ENCODE results near the gene NFIL3.
A peak's percentile ranks its signal among the peaks of the same experiment; 100 is the strongest.
"Not testable (repeated sequence)": the region's sequence is repeated elsewhere in the genome, so short reads cannot be mapped to it uniquely, and the experiment has no call there.

Gene NFIL3

DNA sequence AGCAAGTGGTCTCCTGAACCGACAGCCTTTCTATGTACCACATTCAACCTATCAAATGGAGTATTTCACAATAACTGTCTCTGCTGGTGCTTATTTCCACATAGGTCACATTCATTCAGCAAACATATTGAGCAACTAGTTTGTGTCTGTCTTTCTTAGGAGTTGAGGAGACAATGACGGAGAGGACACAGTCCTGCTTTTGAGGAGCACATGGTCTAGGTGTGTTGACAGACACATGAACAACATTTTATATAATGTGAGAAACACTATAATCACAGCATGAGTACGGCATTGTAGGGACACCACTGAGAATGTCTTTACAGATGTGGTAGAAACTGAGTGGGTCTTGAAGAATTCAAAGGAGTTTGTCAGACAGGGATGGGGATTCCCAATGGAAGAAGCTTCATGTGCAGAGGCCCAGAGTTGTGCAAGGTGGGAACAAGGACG is 28.5 kb downstream of the NFIL3 start:
- peak; percentile 18 for DNase-seq (ENCODE audit: low spot score)

DNA sequence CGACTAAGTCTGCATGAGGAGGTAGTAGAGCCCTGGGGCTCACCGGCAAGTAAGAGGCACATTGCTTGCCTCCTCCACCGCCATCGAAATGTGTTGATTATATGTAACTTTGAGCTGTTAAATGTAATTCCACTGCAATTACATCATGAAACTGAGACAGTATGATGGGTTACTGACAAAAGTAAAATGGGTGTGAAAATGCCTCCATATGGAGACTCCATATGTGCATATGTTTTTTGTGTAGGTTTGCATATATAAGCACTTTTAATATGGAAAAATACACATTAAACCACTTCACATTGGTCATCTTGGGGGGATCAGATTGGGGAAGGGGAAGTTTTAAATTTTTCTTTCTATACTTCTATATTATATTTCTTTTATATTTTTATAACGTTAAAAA is 29.8 kb downstream of the NFIL3 start:
- no peak for DNase-seq (ENCODE audit: low spot score)

DNA sequence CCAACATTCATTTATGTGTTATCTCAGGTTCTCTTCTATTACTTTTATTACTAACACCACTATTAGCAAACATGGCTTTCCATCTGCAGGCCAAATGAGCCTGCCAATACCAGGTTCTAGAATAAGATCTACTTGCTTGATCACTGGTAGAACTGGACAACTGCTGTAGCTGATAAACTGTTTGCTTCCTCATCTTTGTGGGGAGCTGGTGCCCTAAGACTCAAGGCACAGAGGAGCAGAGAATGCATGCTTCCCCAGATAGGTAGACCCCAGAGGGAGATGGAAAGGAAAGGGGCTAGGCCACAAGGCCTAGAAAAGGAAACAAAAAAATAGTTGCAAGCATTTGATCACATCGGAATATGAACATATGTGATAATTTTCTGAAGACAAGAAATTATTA is 31.2 kb downstream of the NFIL3 start:
- no peak for DNase-seq (ENCODE audit: low spot score)

DNA sequence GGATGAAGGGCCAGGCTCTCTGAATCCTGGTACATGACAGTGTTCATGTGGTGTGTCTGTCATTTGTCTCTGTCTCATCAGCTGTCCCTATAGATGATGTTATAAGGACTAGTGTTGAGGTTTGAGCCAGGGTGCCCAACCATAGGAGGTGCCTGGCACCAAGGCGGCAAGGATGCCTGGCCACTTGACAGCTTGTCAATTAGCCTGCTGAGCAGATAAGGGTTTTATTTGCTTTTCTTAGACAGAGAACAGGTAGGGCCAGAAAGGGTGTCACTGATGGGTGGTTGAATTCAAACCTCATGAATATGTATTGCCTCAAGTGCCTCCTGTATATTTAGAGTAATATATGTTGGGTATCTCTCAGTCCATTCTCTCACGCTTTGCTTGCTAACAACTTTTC is 31.8 kb downstream of the NFIL3 start:
- DNase-seq (ENCODE audit: low spot score): no peak

DNA sequence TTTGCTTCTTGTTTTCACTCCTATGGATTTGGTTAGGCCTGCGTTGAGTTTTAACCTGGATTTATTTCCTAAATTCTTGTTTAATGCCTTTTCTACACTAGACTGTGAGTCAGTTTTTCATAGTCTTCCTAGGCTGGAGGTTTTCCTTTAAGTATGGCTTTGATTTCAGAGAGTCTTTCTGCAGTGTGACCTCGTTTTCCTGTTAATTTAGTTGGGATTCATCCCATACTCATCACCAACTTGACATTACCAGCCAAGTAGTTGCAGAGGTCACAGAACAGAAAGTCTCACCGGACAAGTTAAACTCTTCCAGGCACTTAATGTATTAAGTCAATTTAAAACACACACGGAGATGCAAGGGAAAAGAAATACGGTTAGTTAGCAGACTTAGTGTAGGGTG is 32.2 kb downstream of the NFIL3 start:
- peak; percentile 23 for DNase-seq (ENCODE audit: low spot score)

DNA sequence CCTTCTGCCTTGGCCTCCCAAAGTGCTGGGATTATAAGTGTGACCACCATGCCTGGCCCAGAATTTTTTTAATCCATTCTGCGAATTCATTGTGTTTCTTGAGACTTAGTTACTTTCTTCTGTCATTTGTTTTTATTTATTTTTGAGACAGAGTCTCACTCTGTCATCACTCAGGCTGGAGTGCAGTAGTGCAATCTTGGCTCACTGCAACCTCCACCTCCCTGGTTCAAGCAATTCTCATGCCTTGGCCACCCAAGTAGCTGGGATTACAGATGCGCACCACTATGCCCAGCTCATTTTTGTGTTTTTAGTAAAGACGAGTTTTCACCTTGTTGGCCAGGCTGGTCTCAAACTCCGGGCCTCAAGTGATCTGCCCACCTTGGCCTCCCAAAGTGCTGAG is 33.9 kb downstream of the NFIL3 start:
- DNase-seq (ENCODE audit: low spot score): not testable (repeated sequence)

DNA sequence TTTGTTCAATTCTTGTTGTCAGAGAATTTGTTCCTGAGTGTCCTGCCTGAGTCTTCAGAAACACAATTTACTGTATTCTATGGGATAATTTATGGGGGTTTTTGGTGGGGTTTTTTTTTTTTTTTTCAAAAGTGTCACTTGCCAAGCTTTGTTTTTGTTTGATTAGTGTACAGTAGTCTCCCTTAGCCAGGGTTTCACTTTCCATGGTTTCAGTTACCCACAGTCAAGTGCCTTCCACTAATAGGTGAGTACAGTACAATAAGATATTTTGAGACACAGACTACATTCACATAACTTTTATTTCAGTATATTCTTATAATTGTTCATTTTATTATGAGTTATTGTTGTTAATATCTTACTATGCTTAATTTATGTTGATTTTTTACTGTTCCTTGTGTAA is 36.9 kb downstream of the NFIL3 start:
- no peak for DNase-seq (ENCODE audit: low spot score)

DNA sequence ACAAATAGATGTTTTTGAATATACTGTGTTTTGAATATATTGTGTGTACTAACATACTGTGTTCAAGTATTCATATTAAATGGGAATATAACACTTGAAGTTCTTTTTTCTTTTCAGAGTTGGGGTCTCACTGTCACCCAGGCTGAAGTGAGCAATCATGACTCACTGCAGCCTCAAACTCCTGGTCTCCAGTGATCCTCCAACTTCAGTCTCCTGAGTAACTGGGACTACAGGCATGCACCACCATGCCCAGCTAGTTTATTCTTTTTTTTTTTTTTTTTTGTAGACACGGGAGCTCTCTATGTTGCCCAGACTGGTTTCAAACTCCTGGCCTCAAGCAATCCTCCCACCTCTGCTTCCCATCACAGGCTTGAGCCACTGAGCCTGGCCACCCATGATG is 38.7 kb downstream of the NFIL3 start:
- no peak for DNase-seq (ENCODE audit: low spot score)

DNA sequence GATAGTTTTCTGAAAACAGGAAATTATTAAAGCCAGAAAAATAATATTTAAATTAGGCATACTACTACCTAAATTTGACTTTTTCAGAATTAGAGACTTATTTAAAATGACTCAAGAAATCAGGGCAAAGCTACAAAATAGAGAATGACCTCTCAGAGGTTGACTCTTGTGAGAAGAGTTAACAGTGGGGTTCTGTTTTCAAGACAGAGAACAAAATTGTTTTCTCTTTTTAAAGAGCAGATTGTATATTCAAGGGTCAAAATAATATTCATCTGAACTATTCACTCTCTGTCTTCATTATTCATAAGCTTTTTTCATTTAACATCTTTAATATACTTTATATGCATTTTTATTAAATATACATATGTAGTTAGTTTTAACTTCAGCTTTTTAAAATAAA is 40.1 kb downstream of the NFIL3 start:
- no peak for DNase-seq (ENCODE audit: low spot score)

DNA sequence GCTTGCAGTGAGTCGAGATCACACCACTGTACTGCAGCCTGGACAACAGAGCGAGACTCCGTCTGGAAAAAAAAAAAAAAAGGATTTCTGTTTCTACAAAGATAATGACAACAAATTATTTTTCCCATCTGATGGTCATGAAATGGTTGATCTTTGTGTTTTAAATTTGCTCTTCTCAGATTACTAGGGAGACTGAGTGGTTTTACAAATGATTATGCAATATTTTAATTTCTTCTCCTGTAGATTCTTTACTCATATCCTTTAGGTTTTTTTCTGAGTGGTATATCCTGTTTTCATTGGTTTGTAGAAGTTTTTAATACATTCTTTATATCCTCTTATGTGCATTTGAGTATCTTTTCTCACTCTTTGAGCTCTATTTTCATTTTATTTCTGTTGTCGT is 41.3 kb downstream of the NFIL3 start:
- no peak for DNase-seq (ENCODE audit: low spot score)

DNA sequence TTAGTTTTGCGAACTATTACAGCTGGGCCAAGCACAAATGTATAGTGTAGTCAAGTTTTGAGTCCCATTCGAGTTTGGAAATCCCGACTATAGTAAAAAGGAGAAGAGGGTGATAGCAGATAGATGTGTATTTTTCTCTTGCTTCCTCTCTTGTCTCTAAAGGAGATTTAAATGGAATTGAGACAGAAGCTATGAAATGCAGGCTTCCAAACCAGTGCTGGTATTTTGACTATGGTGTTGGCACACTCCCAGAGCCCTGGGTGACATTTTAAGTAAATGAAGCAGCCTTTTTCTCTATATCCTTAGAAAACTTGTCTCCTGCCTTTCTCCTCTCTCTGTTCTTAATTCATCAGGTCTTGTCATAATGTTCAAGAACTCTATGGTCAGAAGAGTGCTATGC is 44.2 kb downstream of the NFIL3 start:
- DNase-seq (ENCODE audit: low spot score): no peak

DNA sequence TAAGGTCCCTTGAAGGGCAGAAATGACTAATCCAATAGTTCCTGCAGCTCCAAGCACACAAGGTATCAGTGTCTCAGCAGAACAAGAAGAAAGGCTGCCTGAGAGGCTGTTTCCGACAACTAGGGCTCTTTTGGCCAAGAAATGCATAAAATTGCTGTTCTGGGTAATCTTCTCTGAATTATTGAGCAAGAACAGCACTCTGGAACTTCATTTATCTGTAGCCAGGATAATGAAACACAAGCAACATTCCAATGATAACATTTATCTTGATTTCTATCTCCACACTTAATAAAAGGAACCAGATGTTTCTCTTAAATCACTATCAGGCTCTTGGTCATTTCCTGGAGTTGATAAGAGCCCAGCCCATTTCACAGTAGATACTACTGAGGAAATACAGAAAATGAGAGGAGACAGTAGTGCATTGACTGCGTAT is 44.9 kb downstream of the NFIL3 start:
- peak; percentile 55 for DNase-seq (ENCODE audit: low spot score)

DNA sequence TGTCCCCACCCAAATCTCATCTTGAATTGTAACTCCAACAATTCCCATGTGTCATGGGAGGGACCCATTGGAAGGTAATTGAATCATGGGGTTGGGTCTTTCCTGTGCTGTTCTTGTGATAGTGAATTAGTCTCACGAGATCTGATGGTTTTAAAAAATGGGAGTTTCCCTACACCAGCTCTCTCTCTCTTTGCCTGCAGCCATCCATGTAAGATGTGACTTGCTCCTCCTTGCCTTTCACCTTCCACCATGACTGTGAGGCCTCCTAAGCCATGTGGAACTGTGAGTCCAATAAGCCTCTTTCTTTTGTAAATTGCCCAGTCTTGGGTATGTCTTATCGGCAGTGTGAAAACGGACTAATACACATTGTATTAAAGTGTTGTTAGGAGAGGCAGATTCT is 45.6 kb downstream of the NFIL3 start:
- DNase-seq (ENCODE audit: low spot score): not testable (repeated sequence)

DNA sequence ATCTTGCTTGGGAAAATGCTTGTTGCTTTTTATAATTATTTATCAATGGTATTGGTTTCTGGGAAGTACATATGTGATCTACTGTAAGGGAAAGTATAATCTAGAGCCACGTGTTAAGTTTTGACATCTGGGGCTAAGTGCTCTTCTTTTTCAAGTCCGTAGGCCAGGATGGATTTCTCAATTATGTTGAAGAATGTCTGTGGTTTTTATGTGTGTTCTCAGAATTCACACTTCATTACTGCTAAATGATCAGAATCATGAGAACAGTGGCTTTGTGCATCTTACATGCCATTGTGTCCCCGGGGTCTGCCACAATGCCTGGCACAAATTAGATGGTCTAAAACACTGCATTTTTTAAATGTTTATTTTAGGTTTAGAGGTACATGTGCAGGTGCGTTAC is 47.4 kb downstream of the NFIL3 start:
- DNase-seq (ENCODE audit: low spot score): peak; percentile 13

DNA sequence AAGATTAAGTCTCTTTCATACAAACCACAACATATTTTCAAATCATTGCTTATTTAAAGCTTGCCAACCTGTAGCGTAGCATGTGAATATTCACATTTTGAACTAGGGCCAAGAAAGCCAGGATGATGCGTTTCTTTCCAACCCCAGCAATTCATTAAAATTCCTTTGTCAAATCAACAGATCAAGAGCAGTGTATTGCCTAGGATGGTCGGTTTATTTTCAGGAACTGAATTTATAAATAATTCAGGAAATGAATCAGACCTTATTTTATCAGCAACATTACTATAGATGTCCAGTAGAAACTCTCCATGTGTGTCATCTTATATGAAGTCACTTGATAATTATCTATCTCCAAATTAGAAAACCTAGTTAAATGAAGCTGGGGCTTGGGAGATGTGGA is 48.7 kb downstream of the NFIL3 start:
- DNase-seq (ENCODE audit: low spot score): peak; percentile 34

DNA sequence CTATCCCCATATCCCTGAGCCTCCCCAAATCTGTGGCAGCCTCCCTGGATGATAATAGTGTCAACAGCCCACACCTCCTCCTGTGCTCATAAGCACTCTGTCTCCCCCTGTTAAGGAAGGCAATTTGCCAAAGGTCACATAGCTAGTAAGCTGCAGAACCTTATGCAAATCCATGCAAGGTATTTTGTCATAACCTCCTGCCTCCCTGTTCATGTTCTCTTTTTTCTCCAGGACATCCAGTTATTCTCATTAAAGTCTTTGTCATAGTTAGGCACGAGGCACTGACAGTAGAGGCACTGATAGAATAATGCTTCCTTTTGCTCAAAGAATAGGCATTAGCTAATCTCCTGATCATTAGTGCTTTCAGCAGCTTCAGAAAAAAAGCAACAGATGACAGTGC is 51.7 kb downstream of the NFIL3 start:
- DNase-seq (ENCODE audit: low spot score): no peak

DNA sequence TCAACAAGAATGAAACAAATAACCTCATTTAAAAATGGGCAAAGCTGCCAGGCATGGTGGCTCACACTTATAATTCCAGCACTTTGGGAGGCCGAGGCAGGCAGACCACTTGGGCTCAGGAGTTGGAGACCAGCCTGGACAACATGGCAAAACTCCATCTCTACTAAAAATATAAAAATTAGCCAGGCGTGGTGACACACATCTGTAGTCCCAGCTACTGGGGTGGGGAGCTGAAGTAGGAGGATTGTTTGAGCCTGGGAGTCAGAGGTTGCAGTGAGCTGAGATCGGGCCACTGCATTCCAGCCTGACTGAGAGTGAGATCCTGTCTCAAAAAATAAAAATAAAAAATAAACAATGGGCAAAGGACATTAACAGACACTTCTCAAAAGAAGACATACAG is 53.6 kb downstream of the NFIL3 start:
- DNase-seq (ENCODE audit: low spot score): not testable (repeated sequence)

DNA sequence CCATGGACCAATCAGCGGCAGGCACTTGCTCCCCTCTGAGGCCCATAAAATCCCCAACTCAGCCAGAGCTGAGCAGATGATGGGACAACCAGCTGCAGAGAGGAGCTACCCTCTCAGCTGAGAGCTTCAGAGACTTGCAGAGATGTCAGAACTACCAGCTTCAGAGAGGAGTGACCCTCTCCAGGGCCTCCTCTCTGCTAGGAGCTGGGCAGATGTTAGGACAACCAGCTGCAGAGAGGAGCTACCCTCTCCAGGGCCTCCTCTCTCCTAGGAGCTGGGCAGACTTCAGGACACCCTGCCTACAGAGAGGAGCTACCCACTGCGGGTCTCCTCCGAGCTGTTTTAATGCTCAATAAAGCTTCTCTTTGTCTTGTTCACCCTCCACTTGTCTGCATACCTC is 58.9 kb downstream of the NFIL3 start:
- no peak for DNase-seq (ENCODE audit: low spot score)

DNA sequence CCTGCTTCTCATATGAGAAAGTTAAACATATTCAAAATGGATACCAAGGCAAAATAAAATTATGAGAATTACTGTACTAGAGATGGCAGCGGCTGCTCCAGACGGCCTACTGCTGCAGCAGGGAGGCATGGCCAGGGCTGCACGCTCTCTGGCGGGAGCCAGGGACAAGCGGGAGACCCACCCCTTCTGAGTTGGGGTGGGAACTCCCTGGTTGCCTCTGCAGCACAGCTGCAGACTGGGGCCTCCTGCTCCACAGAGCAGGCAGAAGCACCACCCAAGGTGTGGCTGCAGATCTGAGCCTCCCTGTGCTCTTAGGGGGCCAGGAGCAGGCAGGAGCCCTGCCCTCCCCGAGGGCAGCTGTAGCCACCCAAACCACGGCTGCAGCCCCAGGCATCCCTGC is 59.6 kb downstream of the NFIL3 start:
- no peak for DNase-seq (ENCODE audit: low spot score)

DNA sequence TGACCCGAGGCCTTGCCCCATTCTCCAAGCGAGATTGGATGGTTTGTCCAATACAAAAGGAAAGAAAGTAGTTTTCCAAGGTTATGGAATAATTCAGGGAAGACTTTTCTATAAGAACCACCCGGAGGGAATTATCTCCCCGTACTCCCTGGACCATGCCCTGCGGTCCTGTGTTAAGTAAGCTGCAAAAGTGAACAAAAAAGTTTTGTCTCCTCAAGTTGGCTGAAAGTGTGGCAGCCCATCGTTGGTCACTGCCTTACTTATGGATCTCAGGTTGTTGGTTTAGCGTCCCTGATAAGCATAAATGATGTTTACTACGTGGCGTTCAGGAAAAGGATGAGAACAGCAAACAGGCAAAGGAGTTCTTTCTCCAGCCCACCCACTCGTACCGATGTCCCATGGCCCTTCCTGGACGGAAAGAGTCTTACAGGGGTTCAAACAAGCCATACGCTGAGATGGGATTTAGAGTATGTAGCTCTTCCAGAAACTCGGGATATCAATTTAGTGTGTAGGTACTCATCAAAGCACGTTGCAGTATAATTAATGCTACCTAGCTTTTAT is 61.5 kb downstream of the NFIL3 start:
- DNase-seq (ENCODE audit: low spot score): no peak

DNA sequence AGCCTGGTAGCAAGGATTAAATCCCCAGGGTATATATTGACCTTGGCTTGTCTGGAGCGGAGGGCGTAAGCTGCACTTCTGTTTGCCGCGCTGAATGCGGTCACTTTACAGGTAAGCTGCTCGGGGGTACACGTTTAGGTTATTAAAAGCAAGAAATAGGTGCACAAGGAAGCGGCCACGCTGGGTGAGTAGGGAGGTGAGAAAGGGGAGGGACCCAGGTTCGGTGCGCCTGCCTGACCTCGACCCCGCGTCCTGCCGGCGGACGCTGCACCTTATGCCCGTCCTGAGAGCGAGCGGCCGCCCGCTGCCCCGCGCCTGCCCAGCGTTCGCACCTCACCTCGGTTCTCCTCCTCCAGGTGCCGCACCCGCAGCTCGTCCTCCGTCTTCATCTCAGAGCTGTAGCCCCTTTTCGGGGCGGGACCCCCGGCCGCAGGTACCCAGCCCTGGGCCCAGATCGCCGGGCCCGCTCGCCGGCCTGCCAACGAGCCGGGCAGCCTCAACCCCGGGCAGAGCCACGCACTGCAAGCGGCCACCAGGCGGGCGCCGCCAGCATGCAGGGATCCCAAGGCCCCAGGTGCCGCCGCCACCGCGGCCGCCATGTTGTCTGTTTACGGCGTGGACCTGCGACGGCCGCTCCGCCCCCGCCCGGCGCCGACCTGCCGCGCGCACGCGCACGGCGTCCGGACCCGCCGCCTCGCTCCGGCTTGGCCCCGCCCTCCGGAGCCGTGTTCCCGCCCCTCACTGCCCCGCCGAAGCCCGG is 62.2 kb downstream of the NFIL3 start, which contains the start of gene AUH:
AUH (minus strand) TSS at position 628 of the 760 bp plus-strand sequence; CDS start at position 599, 29 bp downstream.
- DNase-seq (ENCODE audit: low spot score): peak; percentile 98

DNA sequence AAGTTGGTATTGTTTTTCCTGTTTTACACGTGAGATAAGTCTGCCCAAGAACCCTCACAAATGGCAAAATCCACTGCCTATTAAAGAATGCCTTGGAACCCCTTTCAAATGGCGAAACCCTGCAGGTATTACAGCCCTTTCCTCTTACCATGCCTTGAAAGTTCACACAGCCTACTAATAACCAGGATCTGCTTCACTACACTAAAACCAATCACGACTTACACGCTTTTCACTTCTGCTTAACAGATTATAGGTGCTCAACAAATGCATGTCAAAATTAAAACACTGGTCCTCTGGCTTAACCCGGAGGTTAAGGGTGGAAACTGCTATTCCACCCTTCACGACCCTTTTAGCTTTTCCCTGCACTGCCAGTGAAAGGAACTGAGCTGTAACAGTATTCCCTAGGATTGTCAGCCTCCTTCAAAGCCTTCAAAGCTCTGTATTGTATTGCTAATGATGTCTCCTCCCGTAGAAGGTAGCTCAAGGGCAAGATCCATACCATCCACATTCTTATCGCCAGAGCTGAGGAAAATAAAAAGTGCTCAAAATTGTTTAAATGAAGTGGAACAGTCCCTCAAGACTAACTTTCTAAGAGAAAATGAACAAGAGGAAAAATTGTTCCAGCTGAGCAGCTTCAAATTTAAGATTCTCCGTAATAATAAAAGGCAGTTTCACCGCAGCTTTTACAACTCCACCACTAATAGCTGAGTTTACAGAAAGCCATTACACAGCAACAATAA is 62.9 kb downstream of the NFIL3 start:
- no peak for DNase-seq (ENCODE audit: low spot score)
